GM19372 (cell line): Measurements from ENCODE around the gene MS4A18.
"Not testable (repeated sequence)": the region's sequence is repeated elsewhere in the genome, so short reads cannot be mapped to it uniquely, and the experiment has no call there.

Source experiments
- ATAC-seq: cut with Tn5 transposase; IDR thresholded peaks from one replicate; pipeline ENCODE4 v1.9.1; 2021; ENCODE audit warnings: mild to moderate bottlenecking, low read depth, moderate library complexity; ENCODE audit not compliant: unreplicated experiment

Gene MS4A18

GRCh38 chr11:60731586-60731985, 7.1 kb downstream of the MS4A18 start:
- no peak for ATAC-seq

DNA sequence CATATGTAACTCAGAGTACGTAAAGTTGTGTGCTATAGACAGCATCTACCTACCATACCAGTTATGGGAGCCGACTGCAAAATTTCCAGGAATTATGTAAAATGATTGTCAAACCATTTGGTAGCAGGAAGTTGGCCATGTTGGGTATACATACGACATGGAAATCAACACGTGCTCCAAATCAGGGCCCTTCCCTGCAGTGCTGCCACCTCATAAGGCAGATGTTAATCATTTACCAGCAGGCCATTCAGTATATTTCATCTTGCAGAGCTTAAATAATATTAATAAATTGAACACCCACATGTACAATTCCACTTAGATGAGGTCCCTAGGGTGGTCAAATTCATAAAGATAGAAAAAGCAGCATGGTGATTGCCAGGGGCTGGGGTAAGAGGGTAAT, 9.8 kb downstream of the MS4A18 start:
- no peak for ATAC-seq

DNA sequence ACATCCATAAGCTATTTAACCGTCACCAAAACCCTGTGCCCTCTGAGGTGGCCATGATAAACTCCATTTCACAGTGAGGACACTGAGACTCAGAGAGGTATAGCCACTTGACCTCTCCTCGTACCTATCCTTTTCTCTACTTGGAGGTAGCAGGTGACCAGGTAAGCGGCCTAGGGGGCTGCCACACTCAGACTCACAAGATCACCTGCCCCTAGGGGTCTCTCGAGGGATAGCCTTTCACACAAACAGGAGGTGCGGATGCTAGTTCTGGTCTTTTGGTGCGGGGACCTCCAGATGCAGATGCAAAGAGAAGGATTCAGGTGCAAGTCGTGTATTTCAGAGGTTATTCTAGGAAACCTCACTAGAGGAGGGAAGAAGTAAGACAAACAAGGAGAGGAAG, 14.6 kb downstream of the MS4A18 start:
- ATAC-seq = no peak

DNA sequence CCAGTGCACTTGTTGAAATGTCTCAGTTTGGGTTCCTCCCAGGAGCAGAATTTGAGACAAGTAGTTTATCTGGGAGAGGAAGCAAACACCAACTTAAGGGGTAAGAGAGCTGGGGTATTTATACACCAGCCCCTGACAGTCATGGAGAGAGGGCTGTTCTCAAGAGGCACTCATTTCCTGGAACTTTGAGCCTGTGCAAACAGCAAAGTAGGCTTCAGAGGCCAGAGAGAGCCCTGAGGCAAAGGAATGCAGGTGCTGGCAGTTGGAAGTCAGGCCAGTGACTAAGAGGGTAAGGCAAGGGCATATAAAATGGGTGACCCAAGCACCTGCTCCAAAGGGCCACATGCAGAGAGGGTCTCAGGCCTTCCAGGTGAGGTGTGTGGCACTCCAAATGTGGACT, 16.1 kb downstream of the MS4A18 start:
- ATAC-seq = no peak

- no peak for ATAC-seq
These were observed 16.9 kb downstream of the MS4A18 start for GRCh38 chr11:60741421-60741820.

DNA sequence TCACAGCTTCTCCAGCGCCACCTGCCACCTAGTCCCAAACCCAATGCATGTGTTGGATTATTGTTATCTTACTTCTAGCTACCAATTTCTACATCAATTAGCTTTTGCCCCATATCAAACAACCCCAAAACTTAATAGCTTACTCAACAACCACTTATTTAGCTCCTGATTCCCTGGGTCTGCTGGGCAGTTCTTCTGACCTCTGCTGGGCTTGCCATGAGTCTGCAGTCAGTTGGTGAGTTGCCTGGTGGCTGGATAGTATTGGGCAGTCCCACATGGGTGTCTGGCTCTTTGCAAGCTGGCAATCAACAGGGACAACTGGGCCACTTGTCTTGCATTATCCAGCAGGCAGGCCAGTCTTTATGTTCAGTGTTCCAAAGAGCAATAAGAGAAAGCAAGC, 18.5 kb downstream of the MS4A18 start:
- no peak for ATAC-seq

- ATAC-seq = no peak
These were observed 19.6 kb downstream of the MS4A18 start for GRCh38 chr11:60744114-60744513.

DNA sequence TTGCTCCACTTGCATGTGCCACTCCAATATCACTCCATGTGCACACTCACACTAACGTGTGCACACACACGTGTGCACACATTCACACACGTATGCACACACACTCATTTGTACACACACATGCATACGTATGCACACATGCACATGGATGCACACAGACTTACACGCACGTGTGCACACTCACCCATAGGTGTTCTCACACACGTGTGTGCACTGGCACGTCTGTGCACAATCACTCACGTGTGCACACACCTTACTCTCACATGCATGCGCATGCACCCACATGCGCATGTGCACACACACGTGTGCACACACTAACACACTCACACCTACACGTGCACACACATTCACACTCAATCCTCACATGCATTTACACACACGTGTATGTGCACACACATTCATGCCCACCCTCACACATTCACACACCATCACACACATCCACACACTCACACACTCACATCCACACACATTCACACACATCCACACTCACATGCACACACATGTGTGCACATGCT, 22.9 kb downstream of the MS4A18 start:
- no peak for ATAC-seq

DNA sequence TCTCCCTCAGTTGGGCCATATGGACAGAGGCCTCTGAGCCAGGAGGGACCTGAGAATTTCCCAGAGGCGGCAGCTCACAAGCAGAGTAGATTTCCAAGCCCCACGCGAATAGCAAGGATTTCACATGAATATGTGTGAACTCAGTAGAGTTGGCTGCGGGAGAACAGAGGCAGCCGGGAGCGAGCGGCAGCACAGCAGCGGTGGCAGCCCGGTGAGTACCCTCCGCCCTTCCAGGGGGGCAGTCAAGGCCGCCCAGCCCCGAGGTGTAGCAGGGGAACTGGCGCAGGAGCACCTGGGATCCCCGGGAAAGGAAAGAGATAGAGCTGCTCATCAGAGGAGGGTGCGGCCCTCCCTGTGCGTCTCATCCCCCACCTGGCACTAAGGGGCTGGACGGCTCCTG, 23.7 kb downstream of the MS4A18 start:
- no peak for ATAC-seq

GRCh38 chr11:60748821-60749220, 24.3 kb downstream of the MS4A18 start:
- ATAC-seq = no peak

DNA sequence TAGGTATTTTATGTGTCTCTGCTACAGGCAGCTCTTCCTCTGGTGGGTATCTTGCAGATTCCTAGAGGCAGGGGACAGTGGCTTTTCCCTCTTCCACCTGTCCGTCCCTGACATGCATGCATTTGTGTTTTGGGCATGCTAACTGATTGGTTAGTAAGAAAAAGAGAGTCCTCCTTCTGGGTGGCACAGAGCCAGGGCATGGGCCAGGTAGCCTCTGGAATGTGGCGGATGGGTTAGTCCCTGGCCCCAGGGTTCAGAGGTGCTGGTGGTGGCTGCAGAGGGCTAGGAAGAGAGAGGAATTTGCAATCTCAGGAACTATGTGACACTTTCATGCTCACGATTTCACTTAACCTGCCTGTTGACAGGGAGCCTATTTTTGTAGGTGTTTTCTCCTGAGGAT, 26.4 kb downstream of the MS4A18 start:
- ATAC-seq = no peak

- ATAC-seq = no peak
These were observed 28.8 kb downstream of the MS4A18 start for GRCh38 chr11:60753309-60753708.

DNA sequence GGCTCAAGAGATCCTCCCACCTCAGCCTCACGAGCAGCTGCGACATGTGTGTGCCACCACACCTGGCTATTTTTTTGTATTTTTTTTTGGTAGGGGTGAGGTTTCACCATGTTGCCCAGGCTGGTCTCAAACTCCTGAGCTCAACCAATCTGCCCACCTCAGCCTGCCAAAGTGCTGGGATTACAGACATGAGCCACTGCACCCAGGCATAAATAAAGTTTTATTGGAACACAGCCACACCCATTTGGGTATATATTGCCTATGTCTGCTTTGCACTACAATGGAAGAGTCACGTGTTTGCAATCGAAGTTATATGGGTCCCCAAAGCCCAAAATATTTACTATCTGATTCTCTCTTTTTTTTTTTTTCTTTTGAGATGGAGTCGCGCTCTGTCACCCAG, 30.4 kb downstream of the MS4A18 start:
- ATAC-seq = no peak

DNA sequence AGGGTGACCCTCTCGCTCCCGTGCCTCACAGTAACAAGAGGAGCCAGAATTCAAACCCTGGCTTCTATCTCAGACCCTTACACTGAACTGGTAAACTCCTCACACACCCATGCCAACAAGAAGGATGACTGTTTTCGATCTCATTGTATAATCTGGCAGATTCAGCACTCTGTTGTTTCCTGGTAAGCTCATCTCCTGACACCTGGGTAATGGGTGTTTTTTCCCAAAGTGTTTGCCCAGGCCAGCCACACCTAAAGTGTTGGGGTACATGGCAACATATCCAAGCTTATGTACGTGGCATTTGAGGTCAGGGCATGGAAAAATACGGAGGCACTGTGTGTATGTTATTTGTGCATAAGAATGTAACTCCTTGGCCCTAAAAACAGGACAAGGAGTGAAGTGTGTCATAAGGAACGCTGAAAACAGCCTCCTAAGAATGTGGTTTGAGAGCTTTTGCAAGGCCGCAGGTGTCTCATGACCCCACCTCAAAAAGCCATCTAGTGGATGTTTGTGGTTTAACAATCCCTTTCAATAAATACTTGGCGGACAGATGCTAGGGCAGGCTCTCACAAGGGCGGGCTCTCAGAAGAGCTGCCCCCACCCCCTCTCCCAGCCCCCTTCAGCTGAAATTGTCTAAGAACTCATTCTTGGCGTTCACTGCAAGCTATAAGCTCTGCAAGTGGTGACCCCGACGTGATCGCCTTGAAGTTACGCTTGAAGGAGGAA, 31.9 kb downstream of the MS4A18 start, which contains the start of gene MS4A15:
MS4A15 (plus strand) TSS at position 561 of the 726 bp plus-strand sequence. CDS start 6,867 bp downstream, outside the sequence.
- no peak for ATAC-seq

DNA sequence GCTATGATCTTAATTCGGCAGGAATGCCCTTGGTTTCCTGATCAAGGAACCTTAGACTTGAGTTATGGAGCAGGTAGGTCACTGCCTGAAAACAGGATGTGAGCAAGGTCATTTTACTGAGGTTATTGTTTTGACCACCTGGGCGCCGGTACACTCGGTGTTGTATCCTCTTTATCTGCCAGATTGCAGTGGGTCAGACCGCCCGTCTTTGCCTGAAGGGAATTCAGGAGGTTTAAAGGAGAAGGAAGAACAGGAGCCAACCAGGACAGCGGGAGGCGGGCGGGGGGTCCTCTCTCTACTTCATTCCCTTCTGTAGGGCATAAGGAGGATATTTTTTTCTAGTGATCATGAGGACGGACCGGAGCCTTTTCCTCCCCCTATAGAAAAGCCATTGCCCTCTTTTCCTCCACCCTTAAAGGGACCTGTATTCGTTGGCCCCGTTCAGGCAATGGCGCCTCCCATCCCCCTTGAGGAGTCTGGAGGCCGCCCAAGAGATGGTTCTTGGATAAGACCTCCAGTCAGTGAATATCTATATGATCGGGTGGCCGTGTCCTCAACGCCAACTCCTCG, 32.8 kb downstream of the MS4A18 start:
- ATAC-seq = no peak

- ATAC-seq = not testable (repeated sequence)
These were observed 34.2 kb downstream of the MS4A18 start for GRCh38 chr11:60758671-60759070.

- not testable (repeated sequence) for ATAC-seq
These were observed 35.1 kb downstream of the MS4A18 start for GRCh38 chr11:60759438-60760225.

- peak; percentile 26 for ATAC-seq
These were observed 37.1 kb downstream of the MS4A18 start for GRCh38 chr11:60761436-60762190.

DNA sequence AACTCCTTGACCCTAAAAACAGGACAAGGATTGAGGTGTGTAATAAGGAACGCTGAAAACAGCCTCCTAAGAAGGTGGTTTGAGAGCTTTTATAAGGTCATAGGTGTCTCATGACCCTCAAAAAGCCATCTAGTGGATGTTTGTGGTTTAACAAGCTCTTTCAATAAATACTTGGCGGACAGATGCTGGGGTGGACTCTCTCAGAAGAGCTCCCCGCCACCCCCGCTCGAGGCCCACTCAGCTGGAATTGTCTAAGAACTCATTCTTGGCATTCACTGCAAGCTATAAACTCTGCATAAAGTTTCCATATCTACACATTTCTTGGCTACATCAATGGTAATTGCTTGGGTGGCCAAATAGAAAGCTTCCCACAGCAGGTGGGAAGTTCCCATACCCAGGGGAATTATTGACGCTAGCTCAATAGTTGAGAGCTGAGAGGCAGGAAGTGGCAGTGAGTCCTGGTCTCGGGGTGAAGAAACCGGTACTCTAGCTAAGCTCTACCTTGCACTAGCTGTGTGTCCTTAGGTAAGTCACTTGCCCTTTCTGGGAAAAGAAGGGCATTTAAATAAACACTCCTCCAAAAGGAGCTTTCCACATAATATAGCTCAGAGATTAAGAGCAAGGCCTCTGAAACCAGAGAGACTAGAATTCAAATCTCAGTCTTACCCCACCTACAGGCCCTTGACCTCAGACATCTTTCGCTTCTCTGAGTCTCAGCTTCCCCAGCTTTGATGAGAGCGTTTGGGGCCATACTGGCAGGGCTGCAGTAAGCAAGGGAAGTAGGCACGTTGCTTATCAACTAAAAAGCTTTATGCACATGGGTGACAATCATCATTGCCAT, 38.6 kb downstream of the MS4A18 start:
- peak; percentile 54 for ATAC-seq
